PC-9 (cell line): Measurements from ENCODE around the gene PRRT1B. TPM values are rescaled to one million over a fixed set of nuclear protein-coding genes. Genes with fewer than 3 reads are reported as not detected.
A peak's percentile ranks its signal among the peaks of the same experiment; 100 is the strongest.
"Not testable (repeated sequence)": the region's sequence is repeated elsewhere in the genome, so short reads cannot be mapped to it uniquely, and the experiment has no call there.

Experiments used
- BruUV-seq: library from RNA; stranded (reverse); fragments of 400-500 nt; replicated peaks from 2 replicates; lab custom pipeline; 2021; lab: Mats Ljungman, UMichigan
- CTCF ChIA-PET: fragments of 300-600 bp; sonication (Branson Sonifier 250); formaldehyde crosslinking; loops from one replicate; lab custom pipeline; 2022; ENCODE audit warnings: antibody characterized with exemption; lab: Charles Lee
- POLR2A ChIA-PET: fragments of 300-600 bp; sonication (Branson Sonifier 250); formaldehyde crosslinking; loops from one replicate; lab custom pipeline; 2022; ENCODE audit warnings: antibody characterized with exemption; ENCODE audit not compliant: unreplicated experiment; lab: Charles Lee
- DNase-seq, 2 experiments: peaks; one replicate each; pipeline versions ENCODE4 v3.0.0 to v3.0.0-alpha.2; 2015 to 2022; ENCODE audit warnings: mixed read lengths in 1 of 2
- H2AFZ ChIP-seq: fragments of 200-600 bp; sonication (generic); 2 replicates; pipeline ENCODE4 v1.8.1; 2017; ENCODE audit warnings: antibody characterized with exemption
- H3F3A ChIP-seq: fragments of 200-600 bp; sonication (generic); 2 replicates; pipeline ENCODE4 v1.8.1; 2017; ENCODE audit warnings: antibody characterized with exemption, mild to moderate bottlenecking, low read depth; ENCODE audit not compliant: insufficient read depth
- H3K27ac ChIP-seq: fragments of 200-600 bp; sonication (generic); 2 replicates; pipeline ENCODE4 v1.6.1; 2016; ENCODE audit warnings: mixed run types
- H3K27me3 ChIP-seq: fragments of 200-600 bp; sonication (generic); 2 replicates; pipeline ENCODE4 v1.6.1; 2016; ENCODE audit warnings: low read depth, mixed run types; ENCODE audit not compliant: insufficient read depth
- H3K36me3 ChIP-seq: fragments of 200-600 bp; sonication (generic); 2 replicates; pipeline ENCODE4 v1.6.1; 2016; ENCODE audit warnings: low read depth, mixed run types
- H3K4me1 ChIP-seq: fragments of 200-600 bp; sonication (generic); replicated peaks from 2 replicates; pipeline ENCODE4 v1.6.1; 2016; ENCODE audit warnings: mixed run types; ENCODE audit not compliant: insufficient read depth
- H3K4me2 ChIP-seq: fragments of 200-600 bp; sonication (generic); 2 replicates; pipeline ENCODE4 v1.6.1; 2017; ENCODE audit warnings: mixed run types
- H3K4me3 ChIP-seq: fragments of 200-600 bp; sonication (generic); 2 replicates; pipeline ENCODE4 v1.6.1; 2016; ENCODE audit warnings: mixed run types
- H3K79me2 ChIP-seq: fragments of 200-600 bp; sonication (generic); 2 replicates; pipeline ENCODE4 v1.6.1; 2017; ENCODE audit warnings: low read depth, mixed run types
- H3K9me2 ChIP-seq: fragments of 200-600 bp; sonication (generic); 2 replicates; pipeline ENCODE4 v1.8.1; 2017; ENCODE audit warnings: mild to moderate bottlenecking; ENCODE audit not compliant: insufficient read depth
- H3K9me3 ChIP-seq: fragments of 200-600 bp; sonication (generic); 2 replicates; pipeline ENCODE4 v1.8.1; 2016; ENCODE audit warnings: low read depth; ENCODE audit not compliant: insufficient read depth
- H4K20me1 ChIP-seq: fragments of 200-600 bp; sonication (generic); 2 replicates; pipeline ENCODE4 v1.8.1; 2017; ENCODE audit not compliant: insufficient read depth
- EZH2 ChIP-seq: fragments of 200-600 bp; sonication (generic); IDR thresholded peaks from 2 replicates; pipeline ENCODE4 v1.8.0; 2017; ENCODE audit warnings: antibody characterized with exemption, low read depth
- intact Hi-C: fragments of 100-400 bp; cut with micrococcal nuclease; formaldehyde crosslinking; loops from one replicate; pipeline ENCODE4 v1.10.0; 2022; ENCODE audit not compliant: unreplicated experiment
- total RNA-seq: library from RNA; stranded (reverse); gene quantifications from 2 replicates; pipeline ENCODE4 v1.2.3, GENCODE V29; 2021
- TF ChIP-seq, protein P1 (sequence below): fragments of 200-600 bp; sonication (generic); conservative IDR thresholded peaks from 2 replicates; pipeline ENCODE4 v1.6.1; 2017; ENCODE audit warnings: mixed run types, antibody characterized with exemption, mild to moderate bottlenecking, moderate library complexity

Gene PRRT1B
- total RNA-seq, 1 experiment from 2014 or later = not detected

DNA sequence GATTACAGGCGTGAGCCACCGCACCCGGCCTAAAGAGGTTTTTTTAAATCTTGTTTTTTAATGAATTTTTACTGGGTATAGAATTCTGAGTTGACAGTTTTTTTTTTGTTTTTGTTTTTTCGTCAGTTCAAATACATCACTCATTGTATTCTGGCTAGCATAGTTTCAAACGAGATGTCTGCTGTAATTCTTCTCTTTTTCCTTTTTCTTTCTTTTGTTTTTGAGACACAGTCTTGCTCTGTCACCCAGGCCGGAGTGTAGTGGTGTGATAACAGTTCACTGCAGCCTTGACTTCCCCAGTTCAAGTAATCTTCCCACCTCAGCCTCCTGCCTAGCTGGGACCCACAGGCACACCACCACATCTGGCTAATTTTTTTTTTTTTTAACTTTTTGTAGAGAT, 2.2 kb upstream of the PRRT1B start:
- Histone ChIP-seq H3K36me3 (no peaks in the 10 kb centered on the region), H3K27me3 (peaks cover 39% of the 10 kb centered on the region), H3K4me2 (no peak overlapping the region), H4K20me1 (no peaks in the 10 kb centered on the region), H3K9me2 (no peaks in the 10 kb centered on the region), H3K4me1 (peaks cover 21% of the 10 kb centered on the region), H3K9me3 (peaks cover 17% of the 10 kb centered on the region), H3F3A (no peaks in the 10 kb centered on the region), H3K27ac (no peak overlapping the region), H3K4me3 (no peak overlapping the region), H2AFZ (no peak overlapping the region), H3K79me2 (no peaks in the 10 kb centered on the region)
- TF ChIP-seq, protein P1, sequence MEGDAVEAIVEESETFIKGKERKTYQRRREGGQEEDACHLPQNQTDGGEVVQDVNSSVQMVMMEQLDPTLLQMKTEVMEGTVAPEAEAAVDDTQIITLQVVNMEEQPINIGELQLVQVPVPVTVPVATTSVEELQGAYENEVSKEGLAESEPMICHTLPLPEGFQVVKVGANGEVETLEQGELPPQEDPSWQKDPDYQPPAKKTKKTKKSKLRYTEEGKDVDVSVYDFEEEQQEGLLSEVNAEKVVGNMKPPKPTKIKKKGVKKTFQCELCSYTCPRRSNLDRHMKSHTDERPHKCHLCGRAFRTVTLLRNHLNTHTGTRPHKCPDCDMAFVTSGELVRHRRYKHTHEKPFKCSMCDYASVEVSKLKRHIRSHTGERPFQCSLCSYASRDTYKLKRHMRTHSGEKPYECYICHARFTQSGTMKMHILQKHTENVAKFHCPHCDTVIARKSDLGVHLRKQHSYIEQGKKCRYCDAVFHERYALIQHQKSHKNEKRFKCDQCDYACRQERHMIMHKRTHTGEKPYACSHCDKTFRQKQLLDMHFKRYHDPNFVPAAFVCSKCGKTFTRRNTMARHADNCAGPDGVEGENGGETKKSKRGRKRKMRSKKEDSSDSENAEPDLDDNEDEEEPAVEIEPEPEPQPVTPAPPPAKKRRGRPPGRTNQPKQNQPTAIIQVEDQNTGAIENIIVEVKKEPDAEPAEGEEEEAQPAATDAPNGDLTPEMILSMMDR = no peak
- TF ChIP-seq EZH2 = no peak
- ChIA-PET POLR2A (no interaction called here), CTCF (no interaction called here)
- no TSS peak for BruUV-seq
- intact Hi-C loops = no loop called here
- no peak for DNase-seq

DNA sequence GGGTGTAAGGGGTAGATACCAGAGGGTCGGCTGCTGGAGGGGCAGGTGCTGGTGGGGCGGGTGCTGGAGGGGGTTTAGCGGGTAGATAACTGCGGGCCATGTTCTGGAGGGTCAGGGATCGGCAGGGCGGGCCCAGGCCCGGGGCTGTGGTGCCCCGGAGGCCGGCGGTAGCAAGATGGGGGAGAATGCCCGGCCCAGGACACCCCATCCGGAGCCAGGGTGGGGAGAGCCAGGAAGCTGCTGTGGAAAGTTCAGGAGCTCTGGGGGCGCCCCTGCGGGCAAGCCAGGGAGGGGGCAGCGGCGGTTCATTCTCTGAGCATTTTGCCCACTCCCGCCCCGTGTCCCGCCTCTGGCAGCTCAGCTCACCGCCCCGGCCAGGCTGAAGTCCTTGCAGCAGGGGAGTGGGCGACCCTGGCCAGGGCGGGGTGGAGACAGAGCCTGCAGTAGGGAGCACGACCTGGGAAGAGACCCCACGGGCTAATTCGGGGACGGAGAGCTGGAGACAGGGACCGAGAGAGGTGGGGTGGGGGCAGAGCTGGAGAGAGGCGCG, 538 bp downstream of the PRRT1B start:
- H3K4me3 ChIP-seq = no peak overlapping the region

DNA sequence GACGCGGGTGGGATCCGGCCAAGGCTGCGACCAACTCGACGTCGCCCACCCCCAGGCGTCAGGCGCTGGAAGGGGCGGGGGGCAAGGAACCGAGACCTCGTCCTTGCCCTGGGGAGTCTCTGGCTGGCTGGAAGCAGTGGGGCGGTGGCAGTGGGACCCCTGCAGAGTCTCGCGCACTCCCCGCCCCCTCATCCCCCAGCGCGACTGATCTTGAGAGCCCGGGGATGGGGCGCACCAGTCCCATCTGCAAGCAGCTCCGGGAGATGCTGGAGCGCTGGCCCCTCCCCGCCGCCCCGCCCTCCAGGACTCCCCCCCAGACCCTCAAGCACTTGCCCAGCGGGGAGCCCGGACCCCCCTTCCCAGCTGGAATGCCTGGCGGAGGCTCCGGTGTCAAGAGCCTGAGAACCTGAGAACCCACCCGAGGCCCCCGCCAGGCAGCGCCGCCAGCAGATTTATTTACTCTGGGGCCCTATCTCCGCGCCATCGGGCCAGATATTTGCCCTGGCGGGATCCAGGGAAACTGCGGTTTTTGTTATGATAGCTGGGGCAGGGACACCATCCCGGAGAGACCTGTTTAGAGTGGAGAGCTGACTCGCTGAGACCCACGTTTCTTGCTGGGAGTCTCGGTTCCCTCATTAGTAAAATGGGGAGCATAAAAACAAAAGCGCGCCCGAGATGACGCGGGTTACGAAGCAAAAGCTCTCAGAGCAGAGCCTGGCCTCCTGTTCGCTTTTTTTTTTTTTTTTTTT, 1.2 kb downstream of the PRRT1B start:
- no peak for TF ChIP-seq EZH2
- TF ChIP-seq, protein P1 = no peak
- peaks cover 64% of the 10 kb centered on the region for H3K27me3 ChIP-seq
- ChIA-PET CTCF (interaction anchor here (0.5 to 0.7 kb wide), 4 partner anchors 44 to 1036 kb away, joined by 4 to 7 read pairs (median 4); partner anchors contain the start of gene BARHL1), POLR2A (interaction anchor here (0.8 kb wide), 1 partner anchor 216 kb away, joined by 11 read pairs; no protein-coding TSS in a partner anchor)
- no peaks in the 10 kb centered on the region for H3K36me3 ChIP-seq
- intact Hi-C loops = no loop called here
- no peaks in the 10 kb centered on the region for H3K79me2 ChIP-seq
- H3K27ac ChIP-seq = no peak overlapping the region
- H3K4me2 ChIP-seq = peak overlapping the region; percentile 72
- peaks cover 17% of the 10 kb centered on the region for H3K9me3 ChIP-seq
- no peaks in the 10 kb centered on the region for H3K9me2 ChIP-seq
- no peaks in the 10 kb centered on the region for H3F3A ChIP-seq
- no peak overlapping the region for H2AFZ ChIP-seq
- DNase-seq = peak; percentile 51 to 69
- no peaks in the 10 kb centered on the region for H4K20me1 ChIP-seq
- peak overlapping the region; percentile 40; the same call in 1 of the 2 replicates for H3K4me3 ChIP-seq
- BruUV-seq = no TSS peak
- H3K4me1 ChIP-seq = peaks cover 21% of the 10 kb centered on the region

More for the DNA sequence above, 538 bp downstream of the PRRT1B start:
- H3K9me3 ChIP-seq = peaks cover 17% of the 10 kb centered on the region
- no TSS peak for BruUV-seq
- H3K9me2 ChIP-seq = no peaks in the 10 kb centered on the region
- TF ChIP-seq, protein P1 = no peak
- TF ChIP-seq EZH2 = no peak
- peak overlapping the region; percentile 72 for H3K4me2 ChIP-seq
- no peak for DNase-seq
- no peaks in the 10 kb centered on the region for H3K36me3 ChIP-seq
- H4K20me1 ChIP-seq = no peaks in the 10 kb centered on the region
- H3K4me1 ChIP-seq = peaks cover 21% of the 10 kb centered on the region
- H3K27me3 ChIP-seq = peaks cover 64% of the 10 kb centered on the region
- no peak overlapping the region for H3K27ac ChIP-seq
- no peaks in the 10 kb centered on the region for H3K79me2 ChIP-seq
- H3F3A ChIP-seq = no peaks in the 10 kb centered on the region
- CTCF ChIA-PET = interaction anchor here (0.5 kb wide), 1 partner anchor 44 kb away, joined by 4 read pairs; no protein-coding TSS in a partner anchor
- no peak overlapping the region for H2AFZ ChIP-seq
- intact Hi-C loops = no loop called here
- POLR2A ChIA-PET = no interaction called here

DNA sequence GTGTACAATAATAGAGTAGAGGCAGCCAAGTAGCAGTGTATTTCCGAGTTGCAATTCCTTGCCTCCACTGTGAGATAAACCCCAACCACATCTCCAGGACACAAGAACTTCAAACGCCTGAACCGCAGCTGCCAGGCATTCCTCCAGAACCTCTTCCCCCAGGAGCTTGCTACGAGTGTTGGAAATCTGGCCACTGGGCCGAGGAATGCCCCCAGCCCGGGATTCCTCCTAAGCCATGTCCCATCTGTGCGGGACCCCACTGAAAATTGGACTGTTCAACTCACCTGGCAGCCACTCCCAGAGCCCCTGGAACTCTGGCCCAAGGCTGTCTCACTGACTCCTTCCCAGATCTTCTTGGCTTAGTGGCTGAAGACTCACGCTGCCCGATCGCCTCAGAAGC, 3.9 kb downstream of the PRRT1B start:
- H3F3A ChIP-seq, CTCF ChIA-PET, DNase-seq, H3K4me3 ChIP-seq, H3K79me2 ChIP-seq, H3K9me2 ChIP-seq, H3K27ac ChIP-seq, H4K20me1 ChIP-seq, BruUV-seq, H3K4me2 ChIP-seq, H3K36me3 ChIP-seq, intact Hi-C loops, POLR2A ChIA-PET, H3K9me3 ChIP-seq, H2AFZ ChIP-seq: not testable (repeated sequence)
- Histone ChIP-seq H3K4me1 (peaks cover 21% of the 10 kb centered on the region), H3K27me3 (peaks cover 67% of the 10 kb centered on the region)

DNA sequence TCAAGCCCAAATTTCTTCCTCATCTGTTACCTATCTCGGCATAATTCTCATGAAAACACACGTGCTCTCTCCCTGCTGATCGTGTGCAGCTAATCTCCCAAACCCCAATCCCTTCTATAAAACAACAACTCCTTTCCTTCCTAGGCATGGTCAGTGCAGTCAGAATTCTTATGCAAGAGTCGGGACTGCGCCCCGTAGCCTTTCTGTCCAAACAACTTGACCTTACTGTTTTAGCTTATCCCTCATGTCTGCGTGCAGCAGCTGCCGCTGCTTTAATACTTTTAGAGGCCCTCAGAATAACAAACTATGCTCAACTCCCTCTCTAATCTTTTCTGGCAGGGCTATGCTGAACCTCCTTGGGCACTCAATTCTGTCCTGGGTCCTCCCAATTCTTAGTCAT, 5.1 kb downstream of the PRRT1B start:
- POLR2A ChIA-PET, H3K9me3 ChIP-seq, H3F3A ChIP-seq, H3K4me2 ChIP-seq, H3K36me3 ChIP-seq, BruUV-seq, H4K20me1 ChIP-seq, H3K9me2 ChIP-seq, H3K4me3 ChIP-seq, intact Hi-C loops, H3K27ac ChIP-seq, H2AFZ ChIP-seq, DNase-seq, H3K79me2 ChIP-seq: not testable (repeated sequence)
- CTCF ChIA-PET = interaction anchor here (0.6 to 0.7 kb wide), 2 partner anchors 38 to 175 kb away, joined by 3 to 11 read pairs; no protein-coding TSS in a partner anchor
- Histone ChIP-seq H3K27me3 (peaks cover 57% of the 10 kb centered on the region), H3K4me1 (0 out of 2 replicates have a peak, but pooled peaks cover 16% of the 10 kb centered on the region)
